GM21360 (cell line): ENCODE results near the gene ZDHHC3.

Experiments
- ATAC-seq: cut with Tn5 transposase; IDR thresholded peaks from one replicate; pipeline ENCODE4 v1.9.1; 2021; ENCODE audit warnings: mild to moderate bottlenecking, moderate library complexity; ENCODE audit not compliant: unreplicated experiment

Gene ZDHHC3

GRCh38 chr3:44930911-44931310 is 45.1 kb downstream of the ZDHHC3 start:
- no peak for ATAC-seq

- no peak for ATAC-seq
Measured at GRCh38 chr3:44929782-44930181, 46.2 kb downstream of the ZDHHC3 start.

GRCh38 chr3:44927371-44927770 is 48.6 kb downstream of the ZDHHC3 start:
- no peak for ATAC-seq

GRCh38 chr3:44926921-44927320 is 49.1 kb downstream of the ZDHHC3 start:
- no peak for ATAC-seq

- ATAC-seq = no peak
Measured at GRCh38 chr3:44926172-44926571, 49.8 kb downstream of the ZDHHC3 start.

- ATAC-seq = no peak
Measured at GRCh38 chr3:44924457-44925084, 51.4 kb downstream of the ZDHHC3 start.

GRCh38 chr3:44923632-44924456 is 52.1 kb downstream of the ZDHHC3 start:
- no peak for ATAC-seq

GRCh38 chr3:44920081-44920480 is 55.9 kb downstream of the ZDHHC3 start:
- ATAC-seq = no peak

- ATAC-seq = no peak
Measured at GRCh38 chr3:44918581-44918980, 57.4 kb downstream of the ZDHHC3 start.

GRCh38 chr3:44918087-44918486 is 57.9 kb downstream of the ZDHHC3 start:
- no peak for ATAC-seq

GRCh38 chr3:44915702-44916438 is 60.1 kb downstream of the ZDHHC3 start:
- ATAC-seq = no peak

GRCh38 chr3:44914936-44915335 is 61.0 kb downstream of the ZDHHC3 start:
- no peak for ATAC-seq

- no peak for ATAC-seq
Measured at GRCh38 chr3:44913868-44914468, 62.0 kb downstream of the ZDHHC3 start.

GRCh38 chr3:44910693-44911092 is 65.3 kb downstream of the ZDHHC3 start:
- no peak for ATAC-seq

- ATAC-seq = no peak
Measured at GRCh38 chr3:44909063-44909462, 66.9 kb downstream of the ZDHHC3 start.

GRCh38 chr3:44907612-44908011 is 68.4 kb downstream of the ZDHHC3 start:
- no peak for ATAC-seq

- no peak for ATAC-seq
Measured at GRCh38 chr3:44906997-44907396, 69.0 kb downstream of the ZDHHC3 start.

- ATAC-seq = no peak
Measured at GRCh38 chr3:44905446-44906157, 70.4 kb downstream of the ZDHHC3 start.

GRCh38 chr3:44903751-44904150 is 72.2 kb downstream of the ZDHHC3 start:
- ATAC-seq = no peak

GRCh38 chr3:44903314-44903713 is 72.7 kb downstream of the ZDHHC3 start:
- ATAC-seq = no peak

- ATAC-seq = no peak
Measured at GRCh38 chr3:44902628-44903027, 73.3 kb downstream of the ZDHHC3 start.
